Karpas-422 (cell line): Measurements from ENCODE around the gene ANXA5. TPM values are rescaled to one million over a fixed set of nuclear protein-coding genes. Genes with fewer than 3 reads are reported as not detected.
A peak's percentile ranks its signal among the peaks of the same experiment; 100 is the strongest.

ENCODE experiments used
- DNase-seq: peaks from one replicate; pipeline ENCODE4 v3.0.0-alpha.2; 2015
- H2AFZ ChIP-seq: fragments of 200-600 bp; sonication (generic); 2 replicates; pipeline ENCODE4 v1.6.1; 2014; ENCODE audit warnings: antibody characterized with exemption, low read length, mixed read lengths
- H3K27ac ChIP-seq: fragments of 200-600 bp; sonication (generic); 2 replicates; pipeline ENCODE4 v1.5.1; 2014; ENCODE audit warnings: mild to moderate bottlenecking, low read length, moderate library complexity
- H3K27me3 ChIP-seq: fragments of 200-600 bp; sonication (generic); 2 replicates; pipeline ENCODE4 v1.6.1; 2014; ENCODE audit warnings: low read length, mixed read lengths
- H3K36me3 ChIP-seq: fragments of 200-600 bp; sonication (generic); 2 replicates; pipeline ENCODE4 v1.6.1; 2014; ENCODE audit warnings: low read length, mixed read lengths; ENCODE audit not compliant: insufficient read depth
- H3K4me1 ChIP-seq: fragments of 200-600 bp; sonication (generic); 2 replicates; pipeline ENCODE4 v1.6.1; 2014; ENCODE audit warnings: mild to moderate bottlenecking, low read length, mixed read lengths
- H3K4me2 ChIP-seq: fragments of 200-600 bp; sonication (generic); 2 replicates; pipeline ENCODE4 v1.6.1; 2014; ENCODE audit warnings: low read length, low read depth, mild to moderate bottlenecking; ENCODE audit not compliant: poor library complexity, severe bottlenecking
- H3K4me3 ChIP-seq: fragments of 200-600 bp; sonication (generic); 2 replicates; pipeline ENCODE4 v1.5.1; 2014; ENCODE audit warnings: mild to moderate bottlenecking, antibody characterized with exemption, low read length, mixed read lengths
- H3K79me2 ChIP-seq: fragments of 200-600 bp; sonication (generic); 2 replicates; pipeline ENCODE4 v1.6.1; 2014; ENCODE audit warnings: mild to moderate bottlenecking, low read length, mixed read lengths
- H3K9ac ChIP-seq: fragments of 200-600 bp; sonication (generic); 2 replicates; pipeline ENCODE4 v1.6.0; 2014; ENCODE audit warnings: low read length
- H3K9me2 ChIP-seq: fragments of 200-600 bp; sonication (generic), shearing (Covaris generic); replicated peaks from 2 replicates; pipeline ENCODE4 v1.6.0; 2014; ENCODE audit warnings: mild to moderate bottlenecking, low read length, moderate library complexity; ENCODE audit not compliant: insufficient read depth
- H3K9me3 ChIP-seq: fragments of 300-700, 200-600 bp; sonication (generic); 2 replicates; pipeline ENCODE4 v1.6.1; 2014; ENCODE audit warnings: low read length, mixed read lengths
- H4K20me1 ChIP-seq: fragments of 200-600 bp; sonication (generic); 2 replicates; pipeline ENCODE4 v1.6.1; 2014; ENCODE audit warnings: mild to moderate bottlenecking, antibody characterized with exemption, low read length, low read depth; ENCODE audit not compliant: insufficient read depth
- total RNA-seq: library from RNA; depleted of rRNA; stranded (reverse); fragments of >200 nt; shearing (Covaris generic); gene quantifications from 2 replicates; pipeline ENCODE4 v1.2.3, GENCODE V29; 2014; ENCODE audit warnings: low replicate concordance

The ANXA5 gene
- total RNA-seq, 1 experiment from 2014 or later, result 89.5 TPM

DNA sequence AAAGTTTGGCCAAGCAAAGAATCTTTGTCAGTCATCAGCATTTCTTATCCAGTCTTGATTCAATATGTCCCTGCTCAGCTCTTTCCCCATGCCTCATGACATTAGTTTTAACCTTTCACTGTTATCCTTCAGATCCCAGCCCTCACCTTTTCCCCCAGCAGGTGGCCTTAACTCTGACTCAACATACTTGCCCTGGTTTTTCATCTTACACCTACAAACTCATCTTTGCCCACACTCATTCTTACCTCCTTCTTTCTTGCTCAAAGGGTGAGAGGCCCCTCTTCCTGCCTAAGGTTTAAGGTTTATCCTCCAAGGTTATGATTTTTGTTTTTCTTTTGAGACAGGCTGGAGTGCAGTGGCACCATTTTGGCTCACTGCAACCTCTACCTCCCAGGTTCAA, 10.6 kb upstream of the ANXA5 start:
- H2AFZ ChIP-seq, result no peak overlapping the region
- no peak for DNase-seq
- no peaks in the 10 kb centered on the region for H3K27me3 ChIP-seq
- no peak overlapping the region for H3K4me2 ChIP-seq
- no peaks in the 10 kb centered on the region for H3K9me2 ChIP-seq
- H4K20me1 ChIP-seq, result no peaks in the 10 kb centered on the region
- H3K9me3 ChIP-seq, result no peaks in the 10 kb centered on the region
- no peaks in the 10 kb centered on the region for H3K36me3 ChIP-seq
- no peaks in the 10 kb centered on the region for H3K79me2 ChIP-seq
- no peaks in the 10 kb centered on the region for H3K4me1 ChIP-seq
- no peak overlapping the region for H3K9ac ChIP-seq
- no peak overlapping the region for H3K27ac ChIP-seq
- H3K4me3 ChIP-seq, result no peak overlapping the region

DNA sequence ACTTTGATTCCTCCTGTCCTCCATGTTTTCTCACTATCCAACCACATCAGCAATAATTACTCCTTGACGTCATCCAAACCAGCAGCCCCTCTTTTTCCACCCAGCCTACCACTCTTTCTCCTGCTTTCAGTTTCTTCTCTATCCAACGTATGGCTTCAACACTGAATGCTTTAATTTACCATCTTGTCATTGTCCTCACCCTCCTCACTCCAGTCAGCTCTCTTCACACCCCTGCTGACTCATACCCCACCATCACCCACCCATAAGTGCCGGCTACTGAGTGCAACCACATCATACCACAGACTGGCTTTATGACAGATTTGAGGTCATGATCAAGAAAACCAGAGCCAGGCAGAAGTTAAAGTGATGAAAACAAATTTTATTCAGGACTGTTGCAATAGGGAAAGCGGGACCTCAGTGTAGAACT, 9.8 kb upstream of the ANXA5 start:
- H3K4me3 ChIP-seq, result no peak overlapping the region
- H3K27ac ChIP-seq, result no peak overlapping the region
- no peak overlapping the region for H2AFZ ChIP-seq

DNA sequence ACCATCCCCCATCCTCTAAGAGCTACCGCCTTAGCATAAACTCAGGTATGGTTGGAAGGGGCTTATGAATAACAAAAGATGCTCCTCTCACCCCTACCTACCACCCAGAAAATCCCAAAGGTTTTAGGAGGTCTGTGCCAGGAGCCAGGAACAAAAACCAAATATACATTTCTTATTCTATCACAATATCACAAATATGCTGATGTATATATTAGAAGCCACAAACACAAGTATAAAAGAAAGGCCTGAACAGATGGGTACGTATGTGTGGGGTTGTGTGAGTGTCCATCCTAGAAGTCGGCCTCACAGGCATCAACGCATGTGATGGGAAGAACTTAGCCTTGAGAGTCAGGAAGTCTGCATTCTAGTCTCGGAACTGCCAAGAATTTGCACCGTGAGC, 8.7 kb upstream of the ANXA5 start:
- Histone ChIP-seq H3K79me2 (no peaks in the 10 kb centered on the region), H3K27ac (no peak overlapping the region), H3K4me3 (no peak overlapping the region), H4K20me1 (no peaks in the 10 kb centered on the region), H3K27me3 (no peaks in the 10 kb centered on the region), H3K36me3 (no peaks in the 10 kb centered on the region), H3K9me3 (no peaks in the 10 kb centered on the region), H3K4me1 (no peaks in the 10 kb centered on the region), H3K9ac (no peak overlapping the region), H3K4me2 (no peak overlapping the region), H2AFZ (no peak overlapping the region), H3K9me2 (no peaks in the 10 kb centered on the region)
- no peak for DNase-seq

More for the DNA sequence above, 9.8 kb upstream of the ANXA5 start:
- no peaks in the 10 kb centered on the region for H3K9me3 ChIP-seq
- H3K4me2 ChIP-seq, result no peak overlapping the region
- no peaks in the 10 kb centered on the region for H3K79me2 ChIP-seq
- H3K9me2 ChIP-seq, result no peaks in the 10 kb centered on the region
- H3K4me1 ChIP-seq, result no peaks in the 10 kb centered on the region
- H3K36me3 ChIP-seq, result no peaks in the 10 kb centered on the region
- no peaks in the 10 kb centered on the region for H4K20me1 ChIP-seq
- no peaks in the 10 kb centered on the region for H3K27me3 ChIP-seq
- H3K9ac ChIP-seq, result no peak overlapping the region
- DNase-seq, result no peak

DNA sequence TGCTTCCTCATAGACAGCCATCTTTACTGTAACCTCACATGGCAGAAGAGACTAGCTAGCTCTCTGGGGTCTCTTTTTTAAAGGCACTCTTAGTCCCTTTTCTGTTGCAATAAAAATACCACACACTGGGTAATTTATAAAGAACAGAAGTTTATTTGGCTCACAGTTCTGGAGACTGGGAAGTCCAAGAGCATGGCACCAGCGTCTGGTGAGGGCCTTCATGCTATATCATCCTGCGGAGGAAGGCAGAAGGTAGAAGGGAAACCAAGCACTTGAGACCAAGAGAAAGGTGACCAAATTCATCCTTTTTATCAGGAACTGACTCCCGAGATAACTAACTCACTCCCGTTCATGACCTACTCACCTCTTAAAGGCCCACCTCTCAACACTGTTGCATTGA, 5.4 kb upstream of the ANXA5 start:
- no peaks in the 10 kb centered on the region for H3K9me2 ChIP-seq
- peaks cover 9% of the 10 kb centered on the region for H3K4me1 ChIP-seq
- H3K4me2 ChIP-seq, result no peak overlapping the region
- no peak overlapping the region for H3K9ac ChIP-seq
- no peaks in the 10 kb centered on the region for H4K20me1 ChIP-seq
- no peaks in the 10 kb centered on the region for H3K27me3 ChIP-seq
- no peak overlapping the region for H3K27ac ChIP-seq
- no peaks in the 10 kb centered on the region for H3K36me3 ChIP-seq
- no peak for DNase-seq
- no peak overlapping the region for H3K4me3 ChIP-seq
- H2AFZ ChIP-seq, result no peak overlapping the region
- H3K79me2 ChIP-seq, result no peaks in the 10 kb centered on the region
- no peaks in the 10 kb centered on the region for H3K9me3 ChIP-seq

DNA sequence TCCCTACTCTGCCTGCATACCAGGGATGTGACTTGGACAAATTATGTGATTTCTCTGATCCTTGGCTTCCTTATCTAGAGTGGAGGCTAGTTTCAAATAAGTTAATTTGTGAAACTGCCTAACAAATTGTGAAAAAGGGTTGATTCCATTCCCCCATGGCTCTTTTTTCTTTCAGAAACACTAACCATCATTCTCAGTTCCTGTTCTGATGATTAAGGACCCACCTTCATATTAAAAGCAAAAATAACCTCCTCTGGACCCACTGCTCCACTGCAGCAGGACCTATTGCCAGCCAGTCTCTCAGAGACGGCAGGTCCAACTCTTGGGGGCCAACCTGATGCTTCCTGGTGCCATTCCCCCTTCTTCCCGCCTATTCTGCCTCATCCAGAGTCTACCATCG, 4.5 kb upstream of the ANXA5 start:
- Histone ChIP-seq H3K9me3 (no peaks in the 10 kb centered on the region), H4K20me1 (no peaks in the 10 kb centered on the region), H3K27me3 (no peaks in the 10 kb centered on the region), H3K4me1 (peaks cover 10% of the 10 kb centered on the region), H3K4me3 (no peak overlapping the region), H3K4me2 (no peak overlapping the region), H3K27ac (no peak overlapping the region), H3K9me2 (no peaks in the 10 kb centered on the region), H3K79me2 (peaks cover 2% of the 10 kb centered on the region; the same call in 1 of the 2 replicates), H2AFZ (no peak overlapping the region), H3K36me3 (no peaks in the 10 kb centered on the region), H3K9ac (no peak overlapping the region)
- no peak for DNase-seq

DNA sequence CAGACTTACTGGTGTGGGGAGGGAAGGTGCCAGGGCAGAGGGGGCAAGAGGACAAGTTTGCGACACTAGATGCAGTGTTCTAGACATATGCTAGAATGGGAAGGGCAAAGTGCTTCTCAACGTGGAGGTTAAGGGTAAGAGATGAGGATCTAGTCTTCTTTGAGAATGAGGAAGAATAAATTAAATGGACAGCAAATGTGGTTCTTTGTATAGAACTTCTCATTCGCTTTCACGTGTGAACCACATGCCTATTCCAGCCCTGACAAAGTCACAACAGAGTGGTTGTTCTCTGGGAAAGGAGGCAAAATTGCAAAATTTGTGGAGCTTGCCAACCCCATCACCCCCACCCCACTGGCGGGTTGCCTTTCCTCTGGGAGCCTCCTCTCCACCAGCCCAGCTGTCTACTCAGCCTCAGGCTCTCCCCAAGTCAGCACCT, 1.5 kb upstream of the ANXA5 start:
- Histone ChIP-seq H3K79me2 (peaks cover 22% of the 10 kb centered on the region), H3K9me2 (no peaks in the 10 kb centered on the region), H2AFZ (no peak overlapping the region), H3K27ac (no peak overlapping the region), H3K4me2 (no peak overlapping the region), H3K9me3 (no peaks in the 10 kb centered on the region), H3K4me3 (no peak overlapping the region), H3K4me1 (peaks cover 24% of the 10 kb centered on the region), H3K9ac (no peak overlapping the region), H3K36me3 (peaks cover 7% of the 10 kb centered on the region; the same call in 1 of the 2 replicates), H4K20me1 (no peaks in the 10 kb centered on the region), H3K27me3 (no peaks in the 10 kb centered on the region)
- DNase-seq, result no peak

DNA sequence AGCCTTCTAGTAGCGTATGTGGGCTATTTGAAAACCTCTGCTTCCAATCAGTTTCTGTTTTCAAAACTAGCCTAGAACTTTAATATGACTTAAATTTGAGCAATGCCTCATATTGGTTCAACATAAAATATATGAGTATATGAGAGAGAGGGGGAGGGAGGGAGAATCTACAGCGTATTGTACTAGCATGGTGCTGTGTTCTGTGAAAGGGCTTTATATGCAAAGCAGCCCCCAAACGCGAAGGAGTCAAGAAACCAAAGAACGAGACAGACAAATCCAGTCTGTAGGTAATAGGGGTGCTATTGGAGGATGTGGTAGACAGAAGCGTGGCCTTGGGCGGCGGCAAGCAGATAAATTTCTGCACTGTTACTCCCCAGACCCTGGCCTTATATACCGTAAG, 784 bp upstream of the ANXA5 start:
- DNase-seq, result peak; percentile 79
- H3K4me3 ChIP-seq, result peak overlapping the region; percentile 77
- H3K9me3 ChIP-seq, result no peaks in the 10 kb centered on the region
- peaks cover 25% of the 10 kb centered on the region for H3K79me2 ChIP-seq
- H3K27ac ChIP-seq, result no peak overlapping the region
- no peaks in the 10 kb centered on the region for H3K27me3 ChIP-seq
- H3K36me3 ChIP-seq, result peaks cover 7% of the 10 kb centered on the region; the same call in 1 of the 2 replicates
- no peaks in the 10 kb centered on the region for H3K9me2 ChIP-seq
- peak overlapping the region; percentile 90 for H3K4me2 ChIP-seq
- H3K4me1 ChIP-seq, result peaks cover 24% of the 10 kb centered on the region
- H2AFZ ChIP-seq, result peak overlapping the region; percentile 76
- peak overlapping the region; percentile 79 for H3K9ac ChIP-seq
- H4K20me1 ChIP-seq, result no peaks in the 10 kb centered on the region

DNA sequence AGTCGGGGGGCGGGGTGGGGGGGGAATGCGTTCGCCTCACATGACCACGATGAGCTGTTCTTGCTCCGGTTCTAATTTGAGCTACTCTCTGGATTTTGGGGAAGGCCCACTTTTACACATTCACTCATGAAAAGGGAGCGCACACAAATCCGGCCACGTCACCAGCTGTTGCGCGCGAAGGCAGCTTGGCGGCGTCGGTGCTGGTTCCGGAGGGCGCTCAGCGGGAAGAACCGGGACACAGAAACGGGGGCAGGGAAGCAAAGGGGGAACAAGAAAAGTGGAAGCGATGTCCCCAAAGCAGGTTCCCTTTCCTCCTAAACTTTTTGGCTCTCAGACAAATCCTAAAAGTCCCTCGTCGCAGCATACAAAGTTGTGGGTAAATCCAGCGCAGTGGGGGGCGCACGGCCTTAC, 605 bp downstream of the ANXA5 start:
- Histone ChIP-seq H3K4me3 (peak overlapping the region; percentile 77), H4K20me1 (no peaks in the 10 kb centered on the region), H3K4me1 (peaks cover 24% of the 10 kb centered on the region), H3K4me2 (peak overlapping the region; percentile 90), H3K27ac (no peak overlapping the region), H3K27me3 (no peaks in the 10 kb centered on the region), H3K79me2 (peaks cover 38% of the 10 kb centered on the region), H3K9me2 (no peaks in the 10 kb centered on the region), H3K36me3 (peaks cover 7% of the 10 kb centered on the region; the same call in 1 of the 2 replicates), H3K9ac (peak overlapping the region; percentile 79), H3K9me3 (no peaks in the 10 kb centered on the region), H2AFZ (peak overlapping the region; percentile 80)
- peak; percentile 69 for DNase-seq

DNA sequence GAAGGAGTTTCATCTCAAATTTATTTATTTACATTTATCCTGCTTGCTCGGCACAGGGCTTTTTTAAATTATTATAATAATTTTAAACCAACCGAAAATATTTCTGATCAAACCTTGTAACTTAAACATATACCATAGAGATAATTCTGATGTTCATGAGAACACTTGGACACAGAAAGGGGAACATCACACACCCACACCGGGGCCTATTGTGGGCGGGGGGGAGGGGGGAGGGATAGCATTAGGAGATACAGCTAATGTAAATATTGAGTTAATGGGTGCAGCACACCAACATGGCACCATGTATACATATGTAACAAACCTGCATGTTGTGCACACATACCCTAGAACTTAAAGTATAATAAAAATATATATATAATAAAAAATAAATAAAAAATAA, 2.9 kb downstream of the ANXA5 start:
- H3K4me2 ChIP-seq, result no peak overlapping the region
- no peak overlapping the region for H2AFZ ChIP-seq
- H3K9me2 ChIP-seq, result no peaks in the 10 kb centered on the region
- no peaks in the 10 kb centered on the region for H3K9me3 ChIP-seq
- H3K4me3 ChIP-seq, result no peak overlapping the region
- DNase-seq, result no peak
- peaks cover 24% of the 10 kb centered on the region for H3K4me1 ChIP-seq
- peaks cover 7% of the 10 kb centered on the region; the same call in 1 of the 2 replicates for H3K36me3 ChIP-seq
- H3K27me3 ChIP-seq, result no peaks in the 10 kb centered on the region
- no peak overlapping the region for H3K27ac ChIP-seq
- no peaks in the 10 kb centered on the region for H4K20me1 ChIP-seq
- peaks cover 60% of the 10 kb centered on the region for H3K79me2 ChIP-seq
- no peak overlapping the region for H3K9ac ChIP-seq
